ENCODE results near the gene PAPPA. TPM values are rescaled to one million over a fixed set of nuclear protein-coding genes. Genes with fewer than 3 reads are reported as not detected.

PAPPA gene
- total RNA-seq, 1 experiment from 2014 or later = 7.0 TPM

- Mint-ChIP-seq H3K4me1 (ENCODE audit: insufficient read depth, unreplicated experiment) (no peaks in the 10 kb centered on the region), H3K9me3 (ENCODE audit: unreplicated experiment) (no peaks in the 10 kb centered on the region), H3K4me3 (ENCODE audit: unreplicated experiment) (no peak overlapping the region), H3K27ac (ENCODE audit: low read depth, unreplicated experiment) (no peak overlapping the region), H3K36me3 (ENCODE audit: insufficient read depth, unreplicated experiment) (no peaks in the 10 kb centered on the region), H3K27me3 (ENCODE audit: insufficient read depth, unreplicated experiment) (no peaks in the 10 kb centered on the region)
- DNase-seq (ENCODE audit: unreplicated experiment) = no peak
- intact Hi-C loops (cut with micrococcal nuclease) = no loop called here
- no peak for TF ChIP-seq CTCF (IDR thresholded peaks at IDR 0.05; ENCODE audit: unreplicated experiment)
- no TSS peak for BruUV-seq (replicated peaks)
- ChIA-PET CTCF (interaction anchor here (0.6 kb wide), 1 partner anchor 956 kb away, joined by 4 read pairs; no protein-coding TSS in a partner anchor), POLR2A (no interaction called here)
Measured at GRCh38 chr9:116366241-116366640, 212.7 kb downstream of the PAPPA start.

- no peak overlapping the region for H3K4me3 Mint-ChIP-seq (ENCODE audit: unreplicated experiment)
- H3K9me3 Mint-ChIP-seq (ENCODE audit: unreplicated experiment) = no peaks in the 10 kb centered on the region
- H3K36me3 Mint-ChIP-seq (ENCODE audit: insufficient read depth, unreplicated experiment) = peaks cover 13% of the 10 kb centered on the region
- CTCF ChIA-PET = interaction anchor here (0.7 kb wide), 1 partner anchor 10 kb away, joined by 3 read pairs; no protein-coding TSS in a partner anchor
- no peak for TF ChIP-seq CTCF (IDR thresholded peaks at IDR 0.05; ENCODE audit: unreplicated experiment)
- intact Hi-C loops (cut with micrococcal nuclease) = no loop called here
- no peaks in the 10 kb centered on the region for H3K27me3 Mint-ChIP-seq (ENCODE audit: insufficient read depth, unreplicated experiment)
- no peak for DNase-seq (ENCODE audit: unreplicated experiment)
- H3K4me1 Mint-ChIP-seq (ENCODE audit: insufficient read depth, unreplicated experiment) = no peaks in the 10 kb centered on the region
- no TSS peak for BruUV-seq (replicated peaks)
- POLR2A ChIA-PET = no interaction called here
- H3K27ac Mint-ChIP-seq (ENCODE audit: low read depth, unreplicated experiment) = no peak overlapping the region
Measured at GRCh38 chr9:116368680-116369079, 215.1 kb downstream of the PAPPA start.

GRCh38 chr9:116369706-116370105, 216.1 kb downstream of the PAPPA start:
- DNase-seq (ENCODE audit: unreplicated experiment) = no peak
- CTCF ChIA-PET = interaction anchor here (0.9 kb wide), 1 partner anchor 12 kb away, joined by 4 read pairs; no protein-coding TSS in a partner anchor
- BruUV-seq (replicated peaks) = no TSS peak
- no peak for TF ChIP-seq CTCF (IDR thresholded peaks at IDR 0.05; ENCODE audit: unreplicated experiment)
- Mint-ChIP-seq H3K4me1 (ENCODE audit: insufficient read depth, unreplicated experiment) (no peaks in the 10 kb centered on the region), H3K9me3 (ENCODE audit: unreplicated experiment) (no peaks in the 10 kb centered on the region), H3K27ac (ENCODE audit: low read depth, unreplicated experiment) (no peak overlapping the region), H3K4me3 (ENCODE audit: unreplicated experiment) (no peak overlapping the region), H3K27me3 (ENCODE audit: insufficient read depth, unreplicated experiment) (no peaks in the 10 kb centered on the region), H3K36me3 (ENCODE audit: insufficient read depth, unreplicated experiment) (peaks cover 13% of the 10 kb centered on the region)
- intact Hi-C loops (cut with micrococcal nuclease) = no loop called here
- POLR2A ChIA-PET = no interaction called here

GRCh38 chr9:116370556-116370955, 217.0 kb downstream of the PAPPA start:
- Mint-ChIP-seq H3K4me3 (ENCODE audit: unreplicated experiment) (no peak overlapping the region), H3K9me3 (ENCODE audit: unreplicated experiment) (no peaks in the 10 kb centered on the region)

More at GRCh38 chr9:116370556-116370955, 217.0 kb downstream of the PAPPA start:
- Mint-ChIP-seq H3K36me3 (ENCODE audit: insufficient read depth, unreplicated experiment) (peaks cover 13% of the 10 kb centered on the region), H3K27ac (ENCODE audit: low read depth, unreplicated experiment) (no peak overlapping the region), H3K4me1 (ENCODE audit: insufficient read depth, unreplicated experiment) (no peaks in the 10 kb centered on the region), H3K27me3 (ENCODE audit: insufficient read depth, unreplicated experiment) (no peaks in the 10 kb centered on the region)
- CTCF ChIA-PET = interaction anchor here (0.9 to 1.0 kb wide), 2 partner anchors 9 to 12 kb away, joined by 4 read pairs; no protein-coding TSS in a partner anchor
- intact Hi-C loops (cut with micrococcal nuclease) = no loop called here
- no peak for DNase-seq (ENCODE audit: unreplicated experiment)
- no TSS peak for BruUV-seq (replicated peaks)
- POLR2A ChIA-PET = no interaction called here
- no peak for TF ChIP-seq CTCF (IDR thresholded peaks at IDR 0.05; ENCODE audit: unreplicated experiment)
